Endothelial cell of umbilical vein (primary cell): ENCODE measurements around the gene KRT81.

ENCODE experiments used
- EZH2 ChIP-seq: IDR thresholded peaks from 2 replicates; pipeline ENCODE4 v1.6.1; 2012; ENCODE audit warnings: borderline replicate concordance, low read depth, mild to moderate bottlenecking, moderate library complexity, low read length, inconsistent platforms; ENCODE audit not compliant: severe bottlenecking
- FOS ChIP-seq: IDR thresholded peaks from 2 replicates; pipeline ENCODE4 v1.6.1; 2011; ENCODE audit warnings: mild to moderate bottlenecking, low read length, moderate library complexity, borderline replicate concordance; ENCODE audit not compliant: insufficient read depth
- JUN ChIP-seq: IDR thresholded peaks from 2 replicates; pipeline ENCODE4 v1.6.1; 2011; ENCODE audit warnings: borderline replicate concordance, low read depth; ENCODE audit not compliant: insufficient read length, insufficient read depth
- POLR2A ChIP-seq: IDR thresholded peaks from 2 replicates; pipeline ENCODE4 v1.6.1; 2012; ENCODE audit warnings: low read depth, mild to moderate bottlenecking, control low read depth, low read length
- TF ChIP-seq, protein P1 (sequence below), 2 donors: IDR thresholded peaks; 1 replicate in 1 of 2; 2 replicates in 1 of 2; pipeline ENCODE4 v1.5.1; 2011; ENCODE audit warnings: low read length in 2 of 2, mild to moderate bottlenecking in 2 of 2, moderate library complexity in 2 of 2, control low read depth in 1 of 2, inconsistent platforms in 1 of 2, low read depth in 1 of 2; ENCODE audit not compliant: insufficient read depth in 1 of 2; ENCODE audit errors: extremely low read depth in 1 of 2
- TF ChIP-seq, protein P2 (sequence below): IDR thresholded peaks from 2 replicates; pipeline ENCODE4 v1.6.1; 2011; ENCODE audit not compliant: insufficient read depth, insufficient read length

DNA sequence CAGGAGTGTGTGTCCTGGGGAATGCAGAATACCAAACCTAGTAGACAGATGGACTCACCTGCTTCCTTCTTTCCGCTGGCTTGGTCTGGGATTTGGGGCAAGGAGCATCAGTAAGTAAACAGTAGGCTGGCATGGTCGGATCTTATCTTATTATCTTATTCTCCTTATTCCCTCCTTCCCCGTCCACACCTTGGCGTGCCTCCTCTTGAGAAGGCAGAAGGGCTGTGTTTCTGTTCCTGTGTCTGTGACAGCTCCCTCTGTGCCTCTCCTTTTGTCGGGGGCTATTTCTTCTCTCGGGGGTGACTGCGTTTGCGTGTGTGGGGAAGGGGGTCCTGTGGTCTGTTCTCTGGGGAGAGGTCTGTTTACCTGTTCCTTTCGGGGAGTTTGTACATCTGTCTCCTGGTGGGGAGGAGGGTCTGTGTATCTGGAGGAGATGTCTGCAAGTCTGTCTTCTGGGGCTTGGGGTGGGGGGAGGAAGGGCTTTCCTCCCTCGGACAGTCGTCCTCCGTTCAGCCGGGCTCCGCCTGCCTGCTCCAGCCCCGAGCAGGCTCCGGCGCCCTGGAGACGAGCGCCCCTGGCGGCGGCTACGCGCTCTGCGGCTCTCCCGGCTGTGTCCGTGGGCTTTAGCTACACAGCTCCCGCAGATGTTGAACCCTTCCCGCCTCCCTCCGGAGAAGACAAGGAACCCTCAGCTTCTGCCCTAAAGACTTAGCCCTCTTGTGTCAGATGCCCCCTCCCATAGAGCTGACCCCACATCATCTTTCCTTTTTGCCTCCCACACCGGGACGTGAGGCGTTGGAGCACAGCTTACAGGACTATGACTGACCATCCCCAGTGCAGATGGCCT, 12.5 kb downstream of the KRT81 start:
- TF ChIP-seq, protein P1, sequence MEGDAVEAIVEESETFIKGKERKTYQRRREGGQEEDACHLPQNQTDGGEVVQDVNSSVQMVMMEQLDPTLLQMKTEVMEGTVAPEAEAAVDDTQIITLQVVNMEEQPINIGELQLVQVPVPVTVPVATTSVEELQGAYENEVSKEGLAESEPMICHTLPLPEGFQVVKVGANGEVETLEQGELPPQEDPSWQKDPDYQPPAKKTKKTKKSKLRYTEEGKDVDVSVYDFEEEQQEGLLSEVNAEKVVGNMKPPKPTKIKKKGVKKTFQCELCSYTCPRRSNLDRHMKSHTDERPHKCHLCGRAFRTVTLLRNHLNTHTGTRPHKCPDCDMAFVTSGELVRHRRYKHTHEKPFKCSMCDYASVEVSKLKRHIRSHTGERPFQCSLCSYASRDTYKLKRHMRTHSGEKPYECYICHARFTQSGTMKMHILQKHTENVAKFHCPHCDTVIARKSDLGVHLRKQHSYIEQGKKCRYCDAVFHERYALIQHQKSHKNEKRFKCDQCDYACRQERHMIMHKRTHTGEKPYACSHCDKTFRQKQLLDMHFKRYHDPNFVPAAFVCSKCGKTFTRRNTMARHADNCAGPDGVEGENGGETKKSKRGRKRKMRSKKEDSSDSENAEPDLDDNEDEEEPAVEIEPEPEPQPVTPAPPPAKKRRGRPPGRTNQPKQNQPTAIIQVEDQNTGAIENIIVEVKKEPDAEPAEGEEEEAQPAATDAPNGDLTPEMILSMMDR (IDR thresholded peaks at IDR 0.05; ENCODE audit: extremely low read depth in 1 of 2, insufficient read depth in 1 of 2, low read depth in 1 of 2, low read length in 2 of 2) = peak; percentile 98 to 100
- TF ChIP-seq, protein P2, sequence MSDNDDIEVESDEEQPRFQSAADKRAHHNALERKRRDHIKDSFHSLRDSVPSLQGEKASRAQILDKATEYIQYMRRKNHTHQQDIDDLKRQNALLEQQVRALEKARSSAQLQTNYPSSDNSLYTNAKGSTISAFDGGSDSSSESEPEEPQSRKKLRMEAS = no peak
- TF ChIP-seq POLR2A (no peak), EZH2 (no peak), FOS (no peak), JUN (no peak)
